Measurements from ENCODE around the gene OR5AU1.
"Not testable (repeated sequence)": the region's sequence is repeated elsewhere in the genome, so short reads cannot be mapped to it uniquely, and the experiment has no call there.

The OR5AU1 gene

GRCh38 chr14:21169573-21169972, 13.7 kb upstream of the OR5AU1 start:
- DNase-seq = no peak

DNA sequence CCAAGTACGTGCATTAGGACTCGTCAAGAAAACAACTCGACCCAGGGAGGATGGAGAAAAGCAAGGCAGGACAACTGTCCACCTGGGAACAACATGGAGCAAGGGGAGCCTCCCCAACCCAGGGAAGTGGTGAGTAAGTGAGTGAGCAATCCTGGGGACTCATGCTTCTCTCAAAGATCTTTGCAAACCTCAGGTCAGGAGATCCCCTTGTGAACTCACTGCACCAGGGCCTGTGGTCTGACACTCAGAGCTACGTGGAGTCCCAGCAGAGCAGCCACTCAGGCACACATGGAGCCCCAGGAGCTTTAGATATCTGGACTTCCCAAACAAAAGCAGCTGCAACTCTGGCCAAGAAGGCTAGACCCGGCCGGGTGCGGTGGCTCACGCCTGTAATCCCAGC, 12.2 kb upstream of the OR5AU1 start:
- DNase-seq = no peak

- DNase-seq = not testable (repeated sequence)
These were observed 9.8 kb upstream of the OR5AU1 start for GRCh38 chr14:21165670-21166069.

DNA sequence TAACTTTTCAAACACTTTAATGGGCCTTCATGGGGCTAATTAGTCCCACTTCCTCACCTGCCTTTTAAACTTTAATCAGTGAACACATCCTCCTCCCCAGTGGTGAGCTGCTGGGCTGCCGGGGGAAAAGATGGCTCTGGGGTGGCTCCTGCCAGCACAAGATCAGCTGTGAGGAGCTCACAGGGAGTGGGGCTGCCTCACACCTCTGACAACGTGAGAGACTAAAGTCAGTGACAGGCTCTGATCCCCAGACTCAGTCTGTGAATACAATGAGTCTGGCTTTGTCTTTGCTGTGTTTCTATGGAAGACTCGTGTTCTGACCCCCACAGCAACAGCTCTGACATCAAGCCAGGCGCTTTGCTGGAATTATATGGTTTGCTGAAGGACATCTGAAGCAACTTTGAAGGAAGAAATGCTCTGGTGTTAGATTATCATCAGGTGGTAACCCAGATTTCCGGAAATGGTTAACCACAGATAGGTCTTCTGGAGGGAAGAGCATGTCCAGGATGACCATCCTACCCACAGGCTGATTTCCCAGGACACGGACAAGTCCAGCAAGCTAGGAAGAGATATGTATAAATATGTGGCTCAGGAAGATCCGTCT, 9.2 kb upstream of the OR5AU1 start:
- not testable (repeated sequence) for DNase-seq

DNA sequence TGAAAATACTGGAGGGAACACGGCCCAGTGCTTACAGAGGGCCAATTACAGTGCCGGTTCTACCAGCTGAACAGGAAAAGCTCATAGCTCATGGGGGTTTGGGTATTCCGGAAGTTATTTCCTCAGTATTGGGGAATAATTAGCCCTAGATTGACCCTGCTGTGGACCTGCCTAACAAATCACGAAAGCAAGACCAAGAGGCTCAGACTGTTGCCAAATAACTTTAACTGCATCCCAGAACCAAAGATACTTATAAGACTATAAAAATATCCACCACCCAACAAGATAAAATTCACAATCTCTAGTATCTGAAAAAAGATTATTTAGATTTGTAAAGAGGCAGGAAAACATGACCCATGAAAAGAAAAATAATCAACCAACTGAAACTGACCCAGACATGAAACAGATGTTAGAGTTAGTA, 8.0 kb upstream of the OR5AU1 start:
- DNase-seq = no peak

GRCh38 chr14:21162081-21162480, 6.2 kb upstream of the OR5AU1 start:
- DNase-seq = no peak

DNA sequence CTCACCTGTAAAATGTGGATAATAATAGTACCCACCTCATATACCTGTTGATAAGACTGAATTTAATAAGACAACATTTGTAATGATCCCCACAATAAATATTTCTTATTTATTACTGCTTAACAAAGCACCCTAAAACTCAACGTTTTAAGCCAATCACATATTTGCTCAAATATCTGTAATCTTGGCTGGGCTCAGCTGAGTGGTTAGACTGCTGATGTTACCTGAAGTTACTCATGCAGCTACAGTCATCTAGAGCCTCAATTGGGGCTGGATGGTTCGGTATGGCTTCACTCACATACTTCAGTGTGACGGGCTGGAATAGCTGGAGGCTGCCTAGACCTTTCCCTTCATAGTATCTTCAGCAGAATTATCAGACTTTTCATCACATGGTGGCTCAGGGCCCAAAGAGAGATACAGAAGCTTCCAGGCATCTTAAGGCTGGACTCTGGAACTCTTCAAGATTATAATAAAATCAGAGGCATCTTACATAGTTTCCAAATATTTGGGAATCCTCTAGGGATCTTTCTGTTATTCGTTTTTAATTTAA, 4.3 kb upstream of the OR5AU1 start:
- DNase-seq = no peak

DNA sequence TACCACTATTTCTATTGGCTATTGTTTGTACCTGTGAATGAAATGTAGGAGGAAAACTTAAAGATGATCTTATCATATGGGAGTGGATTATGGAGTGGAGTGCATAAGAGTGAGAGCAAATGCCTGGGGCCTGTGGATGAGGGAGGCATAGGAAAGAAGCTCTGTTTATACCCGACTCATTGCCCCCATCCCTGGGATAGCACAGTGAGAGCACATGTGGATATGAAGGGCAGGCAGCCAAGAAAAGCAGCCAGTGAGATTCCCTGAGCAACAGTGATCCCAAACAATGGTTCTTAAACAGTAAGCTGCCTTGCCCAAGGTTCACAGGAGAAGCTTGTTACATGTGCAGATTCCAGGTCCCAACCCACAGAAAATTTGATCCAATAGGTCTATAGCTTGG, 2.3 kb upstream of the OR5AU1 start:
- DNase-seq = not testable (repeated sequence)

GRCh38 chr14:21149641-21150367, 6.1 kb downstream of the OR5AU1 start:
- DNase-seq = no peak

DNA sequence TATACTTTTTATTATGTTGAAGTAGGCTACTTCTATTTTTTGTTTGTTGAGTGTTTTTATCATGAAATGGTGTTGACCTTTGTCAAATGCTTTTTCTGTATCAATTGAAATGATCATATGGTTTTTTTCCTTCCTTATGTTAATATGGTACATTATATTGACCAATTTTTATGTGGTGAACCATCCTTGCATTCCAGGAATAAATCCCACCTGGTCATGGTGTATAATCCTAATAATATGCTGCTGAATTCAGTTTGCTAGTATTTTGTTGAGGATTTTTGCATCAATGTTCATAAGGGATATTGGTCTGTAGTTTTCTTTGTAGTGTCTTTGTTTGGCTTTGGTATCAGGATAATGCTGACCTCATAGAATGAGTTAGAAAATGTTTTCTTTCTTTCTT, 10.4 kb downstream of the OR5AU1 start:
- DNase-seq = no peak

GRCh38 chr14:21142357-21142756, 13.5 kb downstream of the OR5AU1 start:
- DNase-seq = no peak

- DNase-seq = peak in 1 of 2 experiments; percentile 51
These were observed 19.8 kb downstream of the OR5AU1 start for GRCh38 chr14:21136024-21136423.

DNA sequence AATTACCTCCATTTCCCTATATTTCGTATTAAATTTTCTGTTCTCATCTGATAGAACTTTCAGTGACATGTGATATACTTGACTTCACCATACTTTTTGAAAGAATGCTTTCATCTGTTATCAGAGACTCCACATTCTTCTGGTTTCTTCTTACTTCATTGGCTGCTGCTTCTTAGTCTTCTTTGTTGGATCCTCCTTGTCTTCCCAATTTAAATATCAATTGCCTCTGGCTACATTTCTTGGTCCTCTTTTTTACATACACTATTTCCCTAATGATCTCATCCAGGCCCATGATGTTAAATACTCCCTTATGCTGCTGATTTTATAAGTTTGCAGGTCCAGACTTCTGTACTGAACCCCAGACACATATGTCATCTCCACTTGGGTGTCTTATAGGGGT, 22.0 kb downstream of the OR5AU1 start:
- no peak for DNase-seq

DNA sequence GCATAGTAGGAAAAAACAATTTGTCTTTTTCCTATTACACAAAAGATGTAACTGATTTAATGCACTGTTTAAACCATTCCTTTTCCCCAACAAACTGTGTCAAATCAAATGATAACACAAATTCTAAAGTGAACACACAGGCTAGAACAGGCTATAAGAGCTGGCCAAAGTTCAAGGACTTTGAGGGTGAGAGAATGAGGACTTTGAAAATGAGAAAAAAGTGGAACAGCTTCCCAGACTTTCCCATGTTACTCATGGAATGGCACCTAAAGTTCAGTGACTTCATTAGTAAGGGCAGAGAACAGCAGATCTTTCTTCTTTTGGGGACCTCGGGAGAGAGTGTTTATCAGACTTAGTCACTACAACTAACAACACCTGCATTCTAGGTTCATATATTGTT, 32.4 kb downstream of the OR5AU1 start:
- DNase-seq = no peak

DNA sequence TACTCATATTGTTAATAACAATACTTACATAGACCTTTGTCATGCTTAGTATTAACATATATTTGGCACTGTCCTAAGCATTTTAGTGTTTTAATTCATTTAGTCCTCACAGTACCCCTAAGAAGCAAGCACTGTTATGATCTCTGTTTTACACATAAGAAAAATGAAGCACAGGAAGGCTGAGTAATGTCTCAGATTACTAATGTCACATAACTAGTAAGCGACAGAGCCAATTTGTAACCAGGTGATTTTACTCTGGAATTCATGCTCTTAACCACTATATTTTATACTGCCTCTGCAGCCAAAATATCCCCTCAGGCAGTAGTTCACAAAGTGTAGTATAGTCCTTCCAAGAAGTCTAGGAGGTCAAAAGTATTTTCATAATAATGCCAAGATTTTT, 34.7 kb downstream of the OR5AU1 start:
- DNase-seq = no peak

GRCh38 chr14:21120686-21121085, 35.2 kb downstream of the OR5AU1 start:
- DNase-seq = no peak

DNA sequence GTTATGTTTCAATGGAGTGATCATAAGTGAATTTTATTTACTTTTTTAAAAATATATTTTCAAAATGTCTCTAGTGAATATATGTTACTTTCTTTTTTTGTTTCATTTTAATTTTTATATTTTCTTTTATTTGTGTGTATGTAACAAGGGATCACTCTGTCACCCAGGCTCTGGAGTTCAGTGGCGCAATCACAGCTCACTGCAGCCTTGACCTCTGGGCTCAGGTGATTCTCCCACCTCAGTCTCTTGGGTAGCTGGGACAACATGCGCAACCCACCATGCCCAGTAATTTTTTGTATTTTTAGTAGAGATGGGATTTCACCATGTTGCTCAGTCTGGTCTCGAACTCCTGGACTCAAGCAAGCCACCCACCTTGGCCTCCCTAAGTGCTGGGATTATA, 36.9 kb downstream of the OR5AU1 start:
- no peak for DNase-seq

DNA sequence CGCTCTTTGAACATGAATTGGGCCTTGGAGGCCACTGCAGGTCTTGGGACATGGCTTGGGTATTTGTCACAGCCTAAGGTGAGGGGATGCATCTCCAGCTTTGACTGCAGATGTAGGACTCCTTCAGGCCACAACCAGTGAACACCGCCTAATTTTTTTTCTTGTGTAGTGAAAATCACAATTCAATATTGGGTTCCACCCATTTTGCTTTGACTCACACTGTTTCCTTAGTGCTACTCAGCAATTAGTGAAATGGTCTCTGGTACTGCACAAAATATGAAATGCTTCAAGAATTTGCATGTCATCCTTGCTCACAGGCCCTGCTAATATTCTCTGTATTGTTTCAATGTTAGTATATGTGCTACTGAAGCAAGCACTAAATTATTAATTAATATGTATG, 42.5 kb downstream of the OR5AU1 start:
- DNase-seq = no peak

DNA sequence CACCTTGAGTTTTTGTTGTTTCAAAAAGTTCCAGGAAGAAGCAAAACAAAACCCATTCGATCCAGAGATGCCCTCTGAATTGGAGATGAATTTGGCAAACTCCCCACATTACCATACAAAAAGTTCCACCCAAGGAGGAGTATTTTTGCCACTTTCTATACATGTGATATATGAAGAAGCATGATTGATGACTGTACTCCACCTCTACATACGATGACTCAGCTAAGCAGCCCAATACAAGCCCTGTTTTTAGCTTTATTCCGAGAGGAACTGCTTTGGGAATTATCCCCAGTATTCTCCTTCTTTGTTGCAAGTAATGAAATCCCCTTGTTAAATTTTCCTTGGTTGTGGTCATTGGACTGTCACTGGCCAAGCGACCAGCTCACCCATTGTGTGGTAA, 43.6 kb downstream of the OR5AU1 start:
- no peak for DNase-seq

- no peak for DNase-seq
These were observed 46.3 kb downstream of the OR5AU1 start for GRCh38 chr14:21109377-21110138.

- no peak for DNase-seq
These were observed 47.1 kb downstream of the OR5AU1 start for GRCh38 chr14:21108791-21109190.

DNA sequence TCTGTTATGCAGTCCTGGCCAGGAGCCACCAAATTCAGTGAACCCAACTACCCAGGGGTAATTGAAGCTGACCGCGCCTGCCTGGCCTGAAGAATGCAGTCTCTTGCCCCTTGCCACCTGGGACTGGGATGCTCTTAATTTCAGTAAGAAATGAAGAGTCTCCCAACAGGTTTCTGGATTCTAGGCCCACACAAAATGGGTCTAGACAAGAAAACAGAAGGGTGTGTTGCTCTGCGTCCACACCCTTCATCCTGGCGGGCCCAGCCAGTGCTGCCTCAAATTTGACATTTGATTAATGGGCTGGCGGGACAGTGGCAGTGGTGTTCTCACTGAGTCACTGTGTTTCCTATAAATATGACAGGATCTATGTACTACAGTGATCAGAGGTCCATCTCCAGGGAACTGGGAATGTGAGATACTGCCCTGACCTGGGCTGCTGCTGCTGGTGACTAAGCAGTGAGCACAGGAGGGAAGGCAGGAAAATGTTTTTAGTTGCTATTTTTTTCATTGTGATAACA, 48.5 kb downstream of the OR5AU1 start:
- no peak for DNase-seq

GRCh38 chr14:21106498-21107282, 49.2 kb downstream of the OR5AU1 start:
- peak; percentile 77 to 88 for DNase-seq
